HepG2 (cell line): ENCODE results near the gene KLHL18. TPM values are rescaled to one million over a fixed set of nuclear protein-coding genes. Genes with fewer than 3 reads are reported as not detected.
A peak's percentile ranks its signal among the peaks of the same experiment; 100 is the strongest.

Source experiments
- BCL6 ChIP-seq: IDR thresholded peaks from 2 replicates; pipeline ENCODE4 v1.6.1; 2016; ENCODE audit warnings: missing genetic modification reagents, missing compliant biosample characterization
- CBFB ChIP-seq: sonication (generic); formaldehyde crosslinking; IDR thresholded peaks from 2 replicates; pipeline ENCODE4 v1.4.0; 2020; ENCODE audit warnings: missing genetic modification reagents
- CHCHD3 ChIP-seq: sonication (generic); formaldehyde crosslinking; IDR thresholded peaks from 2 replicates; pipeline ENCODE4 v1.8.0; 2022; ENCODE audit warnings: mild to moderate bottlenecking, missing genetic modification reagents, moderate library complexity
- CREM ChIP-seq, 2 experiments: sonication (generic) in 1 of 2; formaldehyde crosslinking in 1 of 2; IDR thresholded peaks; 2 replicates each; pipeline versions ENCODE4 v1.4.0 to v1.6.1; 2016 to 2020; ENCODE audit warnings: antibody characterized with exemption in 1 of 2, mild to moderate bottlenecking in 1 of 2, missing genetic modification reagents in 1 of 2
- GABPA ChIP-seq, 2 experiments: IDR thresholded peaks; 2 replicates each; pipeline ENCODE4 v1.6.1; 2011 to 2016; ENCODE audit warnings: low read depth in 2 of 2, low read length in 1 of 2, missing biosample characterization in 1 of 2, missing genetic modification characterization in 1 of 2
- GLI4 ChIP-seq: sonication (generic); formaldehyde crosslinking; IDR thresholded peaks from 2 replicates; pipeline ENCODE4 v1.5.1; 2020; ENCODE audit warnings: missing genetic modification reagents, mild to moderate bottlenecking, moderate library complexity, borderline replicate concordance
- RBFOX2 ChIP-seq: fragments of 200-400 bp; formaldehyde crosslinking; IDR thresholded peaks from 2 replicates; pipeline ENCODE4 v1.6.1; 2017; ENCODE audit warnings: low read depth, mild to moderate bottlenecking, low read length
- ZBTB3 ChIP-seq: sonication (generic); formaldehyde crosslinking; IDR thresholded peaks from 2 replicates; pipeline ENCODE4 v1.4.0; 2020; ENCODE audit warnings: low read depth, mild to moderate bottlenecking, moderate library complexity, missing genetic modification reagents, borderline replicate concordance
- ZNF12 ChIP-seq: sonication (generic); formaldehyde crosslinking; IDR thresholded peaks from 2 replicates; pipeline ENCODE4 v1.5.0; 2020; ENCODE audit warnings: missing genetic modification reagents
- ZNF124 ChIP-seq: sonication (generic); formaldehyde crosslinking; IDR thresholded peaks from 2 replicates; pipeline ENCODE4 v1.4.0; 2020; ENCODE audit warnings: missing genetic modification reagents
- ZNF333 ChIP-seq: sonication (generic); formaldehyde crosslinking; IDR thresholded peaks from 2 replicates; pipeline ENCODE4 v1.4.0; 2020; ENCODE audit warnings: mild to moderate bottlenecking, missing genetic modification reagents, borderline replicate concordance
- ZNF547 ChIP-seq: sonication (generic); formaldehyde crosslinking; IDR thresholded peaks from 2 replicates; pipeline ENCODE4 v1.5.1; 2020; ENCODE audit warnings: mild to moderate bottlenecking, missing genetic modification reagents
- ZNF567 ChIP-seq: sonication (generic); formaldehyde crosslinking; IDR thresholded peaks from 2 replicates; pipeline ENCODE4 v1.8.1; 2023; ENCODE audit warnings: mild to moderate bottlenecking, missing genetic modification reagents, borderline replicate concordance
- ZNF772 ChIP-seq: sonication (generic); formaldehyde crosslinking; IDR thresholded peaks from 2 replicates; pipeline ENCODE4 v1.5.0; 2020; ENCODE audit warnings: mild to moderate bottlenecking, missing genetic modification reagents
- ZNF777 ChIP-seq: sonication (generic); formaldehyde crosslinking; IDR thresholded peaks from 2 replicates; pipeline ENCODE4 v1.4.0; 2020; ENCODE audit warnings: missing genetic modification reagents
- ZSCAN29 ChIP-seq: sonication (generic); formaldehyde crosslinking; conservative IDR thresholded peaks from 2 replicates; pipeline ENCODE4 v1.4.0; 2020; ENCODE audit warnings: mild to moderate bottlenecking, missing genetic modification reagents
- polyA plus RNA-seq, 8 experiments: library from polyadenylated mRNA; depleted of rRNA in 3 of 8; stranded (reverse) in 7 of 8; unstranded in 1 of 8; fragments of >200 nt; fragmentation: Illumina TruSeq in 4 of 8; extraction: Trizol in 4 of 8; gene quantifications; 2 replicates each; pipeline versions ENCODE4 v1.2.1 to v1.2.3, GENCODE V29; 2011 to 2016; ENCODE audit warnings: low read depth in 4 of 8, missing spikeins in 1 of 8, mixed read lengths in 1 of 8; ENCODE audit not compliant: insufficient read depth in 1 of 8
- total RNA-seq, 5 experiments: library from RNA; depleted of rRNA; stranded (reverse); fragments of >200 nt; fragmentation: Illumina TruSeq; extraction: Trizol; gene quantifications; 2 replicates each; pipeline ENCODE4 v1.2.3, GENCODE V29; 2016; ENCODE audit warnings: low read depth in 1 of 5
- TF ChIP-seq, protein P1 (sequence below): sonication (generic); formaldehyde crosslinking; IDR thresholded peaks from 2 replicates; pipeline ENCODE4 v1.4.0; 2020; ENCODE audit warnings: missing genetic modification reagents
- TF ChIP-seq, protein P2 (sequence below): IDR thresholded peaks from 2 replicates; pipeline ENCODE4 v1.6.1; 2012; ENCODE audit warnings: inconsistent platforms
- TF ChIP-seq, protein P3 (sequence below): IDR thresholded peaks from 2 replicates; pipeline ENCODE4 v1.6.1; 2016
- TF ChIP-seq, protein P4 (sequence below): sonication (generic); formaldehyde crosslinking; IDR thresholded peaks from 2 replicates; pipeline ENCODE4 v1.4.0; 2020; ENCODE audit warnings: missing genetic modification reagents, borderline replicate concordance

Gene KLHL18
- total and polyA plus RNA-seq, 2 of the 13 experiments (the other 11 are each of a cell fraction or from before 2014, with no cell fraction given): 17.5 to 18.8 TPM

DNA sequence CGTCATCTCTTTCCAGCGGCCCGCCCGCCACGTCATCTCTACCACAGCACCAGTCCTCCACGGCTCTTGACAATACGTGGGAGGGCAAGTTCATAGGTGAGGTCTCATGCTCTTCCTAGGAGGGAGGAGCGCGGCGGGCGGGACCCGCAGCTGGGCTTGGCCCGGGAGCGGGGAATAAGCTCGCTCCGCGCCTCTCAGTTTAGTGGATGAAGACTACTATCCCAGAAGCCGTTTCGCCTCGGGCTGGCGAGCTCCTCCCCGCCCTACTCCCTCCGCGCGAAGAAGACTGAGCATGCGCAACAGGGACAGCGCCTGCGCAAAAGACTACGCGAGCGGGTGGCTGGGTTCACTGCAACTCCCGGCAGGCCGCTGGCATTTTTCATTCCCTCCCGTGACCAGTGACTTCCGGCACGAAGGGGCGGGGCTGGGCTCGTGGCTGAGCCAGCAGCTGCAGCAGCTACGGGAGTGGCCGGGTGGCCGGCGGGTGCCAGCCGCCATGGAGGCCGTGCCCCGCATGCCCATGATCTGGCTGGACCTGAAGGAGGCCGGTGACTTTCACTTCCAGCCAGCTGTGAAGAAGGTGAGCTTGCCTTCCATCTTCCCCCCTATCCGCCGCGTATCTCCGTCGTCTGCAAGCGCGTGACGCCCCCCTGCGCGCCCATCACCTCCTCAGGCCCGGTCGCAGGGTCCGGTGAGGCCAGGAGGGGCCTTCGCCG lies 98.0 kb downstream of the KLHL18 start, which contains the start of gene PTPN23 (continued):
- TF ChIP-seq, protein P1, sequence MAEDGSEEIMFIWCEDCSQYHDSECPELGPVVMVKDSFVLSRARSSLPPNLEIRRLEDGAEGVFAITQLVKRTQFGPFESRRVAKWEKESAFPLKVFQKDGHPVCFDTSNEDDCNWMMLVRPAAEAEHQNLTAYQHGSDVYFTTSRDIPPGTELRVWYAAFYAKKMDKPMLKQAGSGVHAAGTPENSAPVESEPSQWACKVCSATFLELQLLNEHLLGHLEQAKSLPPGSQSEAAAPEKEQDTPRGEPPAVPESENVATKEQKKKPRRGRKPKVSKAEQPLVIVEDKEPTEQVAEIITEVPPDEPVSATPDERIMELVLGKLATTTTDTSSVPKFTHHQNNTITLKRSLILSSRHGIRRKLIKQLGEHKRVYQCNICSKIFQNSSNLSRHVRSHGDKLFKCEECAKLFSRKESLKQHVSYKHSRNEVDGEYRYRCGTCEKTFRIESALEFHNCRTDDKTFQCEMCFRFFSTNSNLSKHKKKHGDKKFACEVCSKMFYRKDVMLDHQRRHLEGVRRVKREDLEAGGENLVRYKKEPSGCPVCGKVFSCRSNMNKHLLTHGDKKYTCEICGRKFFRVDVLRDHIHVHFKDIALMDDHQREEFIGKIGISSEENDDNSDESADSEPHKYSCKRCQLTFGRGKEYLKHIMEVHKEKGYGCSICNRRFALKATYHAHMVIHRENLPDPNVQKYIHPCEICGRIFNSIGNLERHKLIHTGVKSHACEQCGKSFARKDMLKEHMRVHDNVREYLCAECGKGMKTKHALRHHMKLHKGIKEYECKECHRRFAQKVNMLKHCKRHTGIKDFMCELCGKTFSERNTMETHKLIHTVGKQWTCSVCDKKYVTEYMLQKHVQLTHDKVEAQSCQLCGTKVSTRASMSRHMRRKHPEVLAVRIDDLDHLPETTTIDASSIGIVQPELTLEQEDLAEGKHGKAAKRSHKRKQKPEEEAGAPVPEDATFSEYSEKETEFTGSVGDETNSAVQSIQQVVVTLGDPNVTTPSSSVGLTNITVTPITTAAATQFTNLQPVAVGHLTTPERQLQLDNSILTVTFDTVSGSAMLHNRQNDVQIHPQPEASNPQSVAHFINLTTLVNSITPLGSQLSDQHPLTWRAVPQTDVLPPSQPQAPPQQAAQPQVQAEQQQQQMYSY (CRISPR knock-in tag): 0 out of 2 replicates have a peak, but pooled peaks have one; percentile 52
- TF ChIP-seq ZNF12 (CRISPR knock-in tag): no peak
- TF ChIP-seq ZNF333 (CRISPR knock-in tag): peak; percentile 65; the same call in 1 of the 2 replicates
- peak; percentile 75 for TF ChIP-seq GABPA (IDR thresholded peaks at IDR 0.05; ENCODE audit: low read depth, low read length)
- TF ChIP-seq GABPA (CRISPR knock-in tag; IDR thresholded peaks at IDR 0.05; ENCODE audit: low read depth): peak; percentile 93
- TF ChIP-seq ZNF124 (CRISPR knock-in tag): 0 out of 2 replicates have a peak, but pooled peaks have one; percentile 8
- peak; percentile 81 for TF ChIP-seq CREM (IDR thresholded peaks at IDR 0.05)
- TF ChIP-seq CREM (CRISPR knock-in tag; IDR thresholded peaks at IDR 0.05): no peak
- TF ChIP-seq BCL6 (CRISPR knock-in tag): peak; percentile 15; the same call in 1 of the 2 replicates
- TF ChIP-seq CBFB (CRISPR knock-in tag): 0 out of 2 replicates have a peak, but pooled peaks have one; percentile 52
- no peak for TF ChIP-seq ZNF547 (CRISPR knock-in tag)
- TF ChIP-seq RBFOX2: peak; percentile 93
- TF ChIP-seq, protein P2, sequence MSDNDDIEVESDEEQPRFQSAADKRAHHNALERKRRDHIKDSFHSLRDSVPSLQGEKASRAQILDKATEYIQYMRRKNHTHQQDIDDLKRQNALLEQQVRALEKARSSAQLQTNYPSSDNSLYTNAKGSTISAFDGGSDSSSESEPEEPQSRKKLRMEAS: peak; percentile 82
- peak; percentile 67; the same call in 1 of the 2 replicates for TF ChIP-seq ZSCAN29 (CRISPR knock-in tag)
- TF ChIP-seq, protein P3, sequence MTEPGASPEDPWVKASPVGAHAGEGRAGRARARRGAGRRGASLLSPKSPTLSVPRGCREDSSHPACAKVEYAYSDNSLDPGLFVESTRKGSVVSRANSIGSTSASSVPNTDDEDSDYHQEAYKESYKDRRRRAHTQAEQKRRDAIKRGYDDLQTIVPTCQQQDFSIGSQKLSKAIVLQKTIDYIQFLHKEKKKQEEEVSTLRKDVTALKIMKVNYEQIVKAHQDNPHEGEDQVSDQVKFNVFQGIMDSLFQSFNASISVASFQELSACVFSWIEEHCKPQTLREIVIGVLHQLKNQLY (CRISPR knock-in tag): peak; percentile 69
- TF ChIP-seq, protein P4, sequence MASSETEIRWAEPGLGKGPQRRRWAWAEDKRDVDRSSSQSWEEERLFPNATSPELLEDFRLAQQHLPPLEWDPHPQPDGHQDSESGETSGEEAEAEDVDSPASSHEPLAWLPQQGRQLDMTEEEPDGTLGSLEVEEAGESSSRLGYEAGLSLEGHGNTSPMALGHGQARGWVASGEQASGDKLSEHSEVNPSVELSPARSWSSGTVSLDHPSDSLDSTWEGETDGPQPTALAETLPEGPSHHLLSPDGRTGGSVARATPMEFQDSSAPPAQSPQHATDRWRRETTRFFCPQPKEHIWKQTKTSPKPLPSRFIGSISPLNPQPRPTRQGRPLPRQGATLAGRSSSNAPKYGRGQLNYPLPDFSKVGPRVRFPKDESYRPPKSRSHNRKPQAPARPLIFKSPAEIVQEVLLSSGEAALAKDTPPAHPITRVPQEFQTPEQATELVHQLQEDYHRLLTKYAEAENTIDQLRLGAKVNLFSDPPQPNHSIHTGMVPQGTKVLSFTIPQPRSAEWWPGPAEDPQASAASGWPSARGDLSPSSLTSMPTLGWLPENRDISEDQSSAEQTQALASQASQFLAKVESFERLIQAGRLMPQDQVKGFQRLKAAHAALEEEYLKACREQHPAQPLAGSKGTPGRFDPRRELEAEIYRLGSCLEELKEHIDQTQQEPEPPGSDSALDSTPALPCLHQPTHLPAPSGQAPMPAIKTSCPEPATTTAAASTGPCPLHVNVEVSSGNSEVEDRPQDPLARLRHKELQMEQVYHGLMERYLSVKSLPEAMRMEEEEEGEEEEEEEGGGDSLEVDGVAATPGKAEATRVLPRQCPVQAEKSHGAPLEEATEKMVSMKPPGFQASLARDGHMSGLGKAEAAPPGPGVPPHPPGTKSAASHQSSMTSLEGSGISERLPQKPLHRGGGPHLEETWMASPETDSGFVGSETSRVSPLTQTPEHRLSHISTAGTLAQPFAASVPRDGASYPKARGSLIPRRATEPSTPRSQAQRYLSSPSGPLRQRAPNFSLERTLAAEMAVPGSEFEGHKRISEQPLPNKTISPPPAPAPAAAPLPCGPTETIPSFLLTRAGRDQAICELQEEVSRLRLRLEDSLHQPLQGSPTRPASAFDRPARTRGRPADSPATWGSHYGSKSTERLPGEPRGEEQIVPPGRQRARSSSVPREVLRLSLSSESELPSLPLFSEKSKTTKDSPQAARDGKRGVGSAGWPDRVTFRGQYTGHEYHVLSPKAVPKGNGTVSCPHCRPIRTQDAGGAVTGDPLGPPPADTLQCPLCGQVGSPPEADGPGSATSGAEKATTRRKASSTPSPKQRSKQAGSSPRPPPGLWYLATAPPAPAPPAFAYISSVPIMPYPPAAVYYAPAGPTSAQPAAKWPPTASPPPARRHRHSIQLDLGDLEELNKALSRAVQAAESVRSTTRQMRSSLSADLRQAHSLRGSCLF: no peak
- 0 out of 2 replicates have a peak, but pooled peaks have one; percentile 83 for TF ChIP-seq ZBTB3 (CRISPR knock-in tag)
- TF ChIP-seq CHCHD3 (CRISPR knock-in tag): no peak
- TF ChIP-seq ZNF777: peak; percentile 61; the same call in 1 of the 2 replicates
- peak; percentile 52; the same call in 1 of the 2 replicates for TF ChIP-seq ZNF567
- no peak for TF ChIP-seq GLI4 (CRISPR knock-in tag)
- peak; percentile 2; the same call in 1 of the 2 replicates for TF ChIP-seq ZNF772
